Caco-2 (cell line): ENCODE results near the gene GPR143. TPM values are rescaled to one million over a fixed set of nuclear protein-coding genes. Genes with fewer than 3 reads are reported as not detected.

Experiments
- BruUV-seq: library from RNA; stranded (reverse); fragments of 400-500 nt; replicated peaks from 2 replicates; lab custom pipeline; 2021; lab: Mats Ljungman, UMichigan
- CTCF ChIA-PET: fragments of 300-600 bp; sonication (Branson Sonifier 250); formaldehyde crosslinking; loops from one replicate; lab custom pipeline; 2022; ENCODE audit warnings: antibody characterized with exemption; lab: Charles Lee
- POLR2A ChIA-PET: fragments of 300-600 bp; sonication (Branson Sonifier 250); formaldehyde crosslinking; loops from one replicate; lab custom pipeline; 2022; ENCODE audit warnings: antibody characterized with exemption; lab: Charles Lee
- DNase-seq, 2 experiments: peaks; one replicate each; pipeline versions ENCODE4 v3.0.0 to v3.0.0-alpha.2; 2020 to 2022
- H3K27me3 ChIP-seq: replicated peaks from 2 replicates; pipeline ENCODE4 v1.6.0; 2011; ENCODE audit warnings: low read length; ENCODE audit not compliant: control insufficient read depth, insufficient read depth
- H3K36me3 ChIP-seq: 2 replicates; pipeline ENCODE4 v1.5.1; 2011; ENCODE audit warnings: low read length; ENCODE audit not compliant: control insufficient read depth, insufficient read depth
- H3K4me1 ChIP-seq: fragments of 250-450 bp; sonication (Bioruptor Pico); 2 replicates; pipeline ENCODE4 v1.5.1; 2020; ENCODE audit warnings: mild to moderate bottlenecking
- H3K4me3 ChIP-seq: 2 replicates; pipeline ENCODE4 v1.5.1; 2011; ENCODE audit warnings: low read depth, mild to moderate bottlenecking, control low read depth, low read length
- H3K9me3 ChIP-seq: fragments of 250-450 bp; sonication (Bioruptor Pico); 2 replicates; pipeline ENCODE4 v1.5.1; 2020; ENCODE audit warnings: mild to moderate bottlenecking, moderate library complexity
- H3K27ac Mint-ChIP-seq: one replicate; pipeline ENCODE4 v1.8.0; 2022; ENCODE audit warnings: mixed read lengths; ENCODE audit not compliant: unreplicated experiment
- H3K27me3 Mint-ChIP-seq: one replicate; pipeline ENCODE4 v1.8.0; 2022; ENCODE audit warnings: mixed read lengths; ENCODE audit not compliant: insufficient read depth, unreplicated experiment
- H3K36me3 Mint-ChIP-seq: one replicate; pipeline ENCODE4 v1.8.0; 2022; ENCODE audit warnings: mild to moderate bottlenecking, mixed read lengths; ENCODE audit not compliant: insufficient read depth, unreplicated experiment
- H3K4me1 Mint-ChIP-seq: one replicate; pipeline ENCODE4 v1.8.0; 2022; ENCODE audit warnings: low read depth, mixed read lengths; ENCODE audit not compliant: unreplicated experiment
- H3K4me3 Mint-ChIP-seq: one replicate; pipeline ENCODE4 v1.8.0; 2022; ENCODE audit warnings: mild to moderate bottlenecking, moderate library complexity, mixed read lengths; ENCODE audit not compliant: unreplicated experiment
- H3K9me3 Mint-ChIP-seq: one replicate; pipeline ENCODE4 v1.8.0; 2022; ENCODE audit warnings: mixed read lengths; ENCODE audit not compliant: unreplicated experiment
- CTCF ChIP-seq, 2 experiments: fragments of 200-600 bp in 1 of 2; IDR thresholded peaks; 1 replicate in 1 of 2; 2 replicates in 1 of 2; pipeline versions ENCODE4 v1.5.1 to v1.8.0; 2011 to 2022; ENCODE audit warnings: antibody characterized with exemption in 1 of 2, control low read depth in 1 of 2, inconsistent platforms in 1 of 2, low read depth in 1 of 2, low read length in 1 of 2, mild to moderate bottlenecking in 1 of 2, moderate library complexity in 1 of 2; ENCODE audit not compliant: insufficient read depth in 1 of 2, severe bottlenecking in 1 of 2, unreplicated experiment in 1 of 2
- intact Hi-C: fragments of 100-400 bp; cut with micrococcal nuclease; formaldehyde crosslinking; loops from one replicate; pipeline ENCODE4 v1.10.0; 2022; ENCODE audit not compliant: unreplicated experiment
- total RNA-seq: library from RNA; stranded (reverse); gene quantifications from 2 replicates; pipeline ENCODE4 v1.2.3, GENCODE V29; 2022

GPR143 gene
- total RNA-seq, 1 experiment from 2014 or later, result 8.0 TPM

- ChIA-PET POLR2A (no interaction called here), CTCF (no interaction called here)
- no peak overlapping the region for H3K4me3 ChIP-seq
- no peaks in the 10 kb centered on the region for H3K9me3 Mint-ChIP-seq
- no peak overlapping the region for H3K4me3 Mint-ChIP-seq
- no peaks in the 10 kb centered on the region for H3K27me3 ChIP-seq
- no peak overlapping the region for H3K27ac Mint-ChIP-seq
- H3K27me3 Mint-ChIP-seq, result no peaks in the 10 kb centered on the region
- no peaks in the 10 kb centered on the region for H3K36me3 ChIP-seq
- H3K36me3 Mint-ChIP-seq, result no peaks in the 10 kb centered on the region
- no peaks in the 10 kb centered on the region for H3K9me3 ChIP-seq
- no peaks in the 10 kb centered on the region for H3K4me1 Mint-ChIP-seq
- no peak for DNase-seq
- no peaks in the 10 kb centered on the region for H3K4me1 ChIP-seq
- TF ChIP-seq CTCF (IDR thresholded peaks at IDR 0.05; ENCODE audit: insufficient read depth in 1 of 2, low read depth in 1 of 2, low read length in 1 of 2, severe bottlenecking in 1 of 2, unreplicated experiment in 1 of 2), result no peak
- no TSS peak for BruUV-seq
- intact Hi-C loops, result no loop called here
Measured at GRCh38 chrX:9757366-9757765, 8.3 kb downstream of the GPR143 start.

- Mint-ChIP-seq H3K4me3 (no peak overlapping the region), H3K27me3 (no peaks in the 10 kb centered on the region), H3K36me3 (peaks cover 12% of the 10 kb centered on the region), H3K27ac (no peak overlapping the region), H3K4me1 (peaks cover 18% of the 10 kb centered on the region), H3K9me3 (peaks cover 8% of the 10 kb centered on the region)
- no peak overlapping the region for H3K4me3 ChIP-seq
- H3K9me3 ChIP-seq, result no peaks in the 10 kb centered on the region
- CTCF ChIA-PET, result no interaction called here
- no TSS peak for BruUV-seq
- TF ChIP-seq CTCF (IDR thresholded peaks at IDR 0.05; ENCODE audit: insufficient read depth in 1 of 2, low read depth in 1 of 2, low read length in 1 of 2, severe bottlenecking in 1 of 2, unreplicated experiment in 1 of 2), result no peak
- no peaks in the 10 kb centered on the region for H3K4me1 ChIP-seq
- DNase-seq, result no peak
- H3K27me3 ChIP-seq, result no peaks in the 10 kb centered on the region
- intact Hi-C loops, result no loop called here
- POLR2A ChIA-PET, result no interaction called here
- no peaks in the 10 kb centered on the region for H3K36me3 ChIP-seq
Measured at GRCh38 chrX:9749146-9749692, 16.4 kb downstream of the GPR143 start.

- peaks cover 8% of the 10 kb centered on the region for H3K9me3 Mint-ChIP-seq
Measured at GRCh38 chrX:9747644-9748043, 18.0 kb downstream of the GPR143 start.

More at GRCh38 chrX:9747644-9748043, 18.0 kb downstream of the GPR143 start:
- no peak for TF ChIP-seq CTCF (IDR thresholded peaks at IDR 0.05; ENCODE audit: insufficient read depth in 1 of 2, low read depth in 1 of 2, low read length in 1 of 2, severe bottlenecking in 1 of 2, unreplicated experiment in 1 of 2)
- Histone ChIP-seq H3K4me1 (no peaks in the 10 kb centered on the region), H3K9me3 (no peaks in the 10 kb centered on the region), H3K36me3 (no peaks in the 10 kb centered on the region), H3K4me3 (no peak overlapping the region), H3K27me3 (no peaks in the 10 kb centered on the region)
- ChIA-PET POLR2A (no interaction called here), CTCF (no interaction called here)
- H3K4me1 Mint-ChIP-seq, result peaks cover 18% of the 10 kb centered on the region
- intact Hi-C loops, result no loop called here
- no peaks in the 10 kb centered on the region for H3K27me3 Mint-ChIP-seq
- H3K27ac Mint-ChIP-seq, result no peak overlapping the region
- no peak overlapping the region for H3K4me3 Mint-ChIP-seq
- no TSS peak for BruUV-seq
- DNase-seq, result no peak
- H3K36me3 Mint-ChIP-seq, result peaks cover 12% of the 10 kb centered on the region
